Liver (tissue), 9 donors: ENCODE results near the gene RAE1. TPM values are rescaled to one million over a fixed set of nuclear protein-coding genes. Genes with fewer than 3 reads are reported as not detected.

Source experiments
- DNase-seq: peaks from one replicate; pipeline ENCODE4 v3.0.0-alpha.2; 2017; ENCODE audit warnings: low spot score
- H3K27ac ChIP-seq, 2 donors: one replicate each; pipeline ENCODE4 v1.7.0; 2013; ENCODE audit warnings: inconsistent platforms in 2 of 2, low read length in 2 of 2, control low read depth in 1 of 2, low read depth in 1 of 2, mild to moderate bottlenecking in 1 of 2
- H3K27me3 ChIP-seq, 4 donors: one replicate each; pipeline versions ENCODE4 v1.6.1 to v1.7.0; 2013; ENCODE audit warnings: low read length in 3 of 4, inconsistent platforms in 1 of 4, mild to moderate bottlenecking in 1 of 4, moderate library complexity in 1 of 4; ENCODE audit not compliant: control insufficient read depth in 4 of 4, insufficient read depth in 4 of 4
- H3K36me3 ChIP-seq, 4 donors: one replicate each; pipeline versions ENCODE4 v1.6.1 to v1.7.0; 2013; ENCODE audit warnings: low read length in 3 of 4, mild to moderate bottlenecking in 3 of 4, low read depth in 1 of 4, moderate library complexity in 1 of 4; ENCODE audit not compliant: control insufficient read depth in 4 of 4, insufficient read depth in 3 of 4
- H3K4me1 ChIP-seq, 4 donors: one replicate each; pipeline versions ENCODE4 v1.6.1 to v1.7.0; 2013; ENCODE audit warnings: low read length in 3 of 4, mild to moderate bottlenecking in 3 of 4, moderate library complexity in 1 of 4; ENCODE audit not compliant: control insufficient read depth in 4 of 4, insufficient read depth in 4 of 4
- H3K4me3 ChIP-seq, 3 donors: one replicate each; pipeline versions ENCODE4 v1.6.1 to v1.7.0; 2013; ENCODE audit warnings: low read length in 3 of 3, control low read depth in 1 of 3, low read depth in 1 of 3, mild to moderate bottlenecking in 1 of 3
- H3K9ac ChIP-seq, 2 donors: one replicate each; pipeline ENCODE4 v1.7.0; 2013; ENCODE audit warnings: low read length in 2 of 2, mild to moderate bottlenecking in 2 of 2, moderate library complexity in 2 of 2, control low read depth in 1 of 2, low read depth in 1 of 2
- H3K9me3 ChIP-seq, 4 donors: one replicate each; pipeline versions ENCODE4 v1.6.1 to v1.7.0; 2013; ENCODE audit warnings: low read length in 3 of 4; ENCODE audit not compliant: control insufficient read depth in 4 of 4
- ATF3 ChIP-seq: IDR thresholded peaks from 2 replicates; pipeline ENCODE4 v1.6.1; 2016; ENCODE audit warnings: antibody characterized with exemption
- CTCF ChIP-seq: fragments of 150-350 bp; IDR thresholded peaks from 2 replicates; pipeline ENCODE4 v1.5.1; 2017; ENCODE audit warnings: improper control_type of control experiment, low read depth, low read length; ENCODE audit not compliant: missing input control
- EGR1 ChIP-seq, 2 donors: IDR thresholded peaks; 2 replicates each; pipeline ENCODE4 v1.6.1; 2016 to 2018; ENCODE audit warnings: antibody characterized with exemption in 2 of 2, low read depth in 2 of 2
- FOXA1 ChIP-seq: IDR thresholded peaks from 2 replicates; pipeline ENCODE4 v1.6.1; 2016; ENCODE audit warnings: antibody characterized with exemption
- FOXA2 ChIP-seq: IDR thresholded peaks from 2 replicates; pipeline ENCODE4 v1.6.1; 2016; ENCODE audit warnings: antibody characterized with exemption
- GABPA ChIP-seq, 2 donors: IDR thresholded peaks in 1 of 2; conservative IDR thresholded peaks in 1 of 2; 2 replicates each; pipeline ENCODE4 v1.6.1; 2016; ENCODE audit warnings: antibody characterized with exemption in 2 of 2, mild to moderate bottlenecking in 1 of 2, moderate library complexity in 1 of 2
- HNF4A ChIP-seq, 2 donors: conservative IDR thresholded peaks; 2 replicates each; pipeline ENCODE4 v1.6.1; 2016; ENCODE audit warnings: antibody characterized with exemption in 2 of 2, mild to moderate bottlenecking in 2 of 2
- HNF4G ChIP-seq: IDR thresholded peaks from 2 replicates; pipeline ENCODE4 v1.6.1; 2016; ENCODE audit warnings: antibody characterized with exemption
- JUND ChIP-seq, 2 donors: IDR thresholded peaks; 2 replicates each; pipeline ENCODE4 v1.6.1; 2016; ENCODE audit warnings: antibody characterized with exemption in 2 of 2
- MAX ChIP-seq: IDR thresholded peaks from 2 replicates; pipeline ENCODE4 v1.6.1; 2016; ENCODE audit warnings: antibody characterized with exemption
- NR2F2 ChIP-seq: IDR thresholded peaks from 2 replicates; pipeline ENCODE4 v1.6.1; 2016; ENCODE audit warnings: antibody characterized with exemption
- RAD21 ChIP-seq, 2 donors: IDR thresholded peaks; 2 replicates each; pipeline ENCODE4 v1.6.1; 2016; ENCODE audit warnings: antibody characterized with exemption in 2 of 2, mild to moderate bottlenecking in 2 of 2
- REST ChIP-seq: IDR thresholded peaks from 2 replicates; pipeline ENCODE4 v1.6.1; 2016; ENCODE audit warnings: antibody characterized with exemption, mild to moderate bottlenecking
- RXRA ChIP-seq, 2 donors: IDR thresholded peaks; 2 replicates each; pipeline ENCODE4 v1.6.1; 2017 to 2018; ENCODE audit warnings: antibody characterized with exemption in 2 of 2, mild to moderate bottlenecking in 1 of 2
- SP1 ChIP-seq: IDR thresholded peaks from 2 replicates; pipeline ENCODE4 v1.6.1; 2018; ENCODE audit warnings: antibody characterized with exemption, mild to moderate bottlenecking
- TAF1 ChIP-seq: conservative IDR thresholded peaks from 2 replicates; pipeline ENCODE4 v1.6.1; 2016; ENCODE audit warnings: antibody characterized with exemption, mild to moderate bottlenecking
- YY1 ChIP-seq: IDR thresholded peaks from 2 replicates; pipeline ENCODE4 v1.6.1; 2016; ENCODE audit warnings: antibody characterized with exemption, mild to moderate bottlenecking
- WGBS: extraction: QIAGEN DNeasy Blood & Tissue Kit; methylation state at CpG from one replicate; pipeline ENCODE4 v1.1.7; 2013; 5-methylcytosine and 5-hydroxymethylcytosine counted together
- polyA plus RNA-seq, 2 donors: library from polyadenylated mRNA; stranded (reverse) in 1 of 2; unstranded in 1 of 2; fragments of 200-250 nt in 1 of 2; fragments of >200 nt in 1 of 2; fragmentation: Nextera tagmentation in 1 of 2; extraction: Ambion mirVana in 1 of 2; gene quantifications; one replicate each; pipeline versions ENCODE4 v1.2.1 to v1.2.3, GENCODE V29; 2013 to 2015
- total RNA-seq, 2 donors: library from RNA; depleted of rRNA; stranded (reverse); fragments of >200 nt; gene quantifications; one replicate each; pipeline ENCODE4 v1.2.3, GENCODE V29; 2014
- TF ChIP-seq, protein P1 (sequence below): IDR thresholded peaks from 2 replicates; pipeline ENCODE4 v1.6.1; 2016; ENCODE audit warnings: antibody characterized with exemption
- donor health status: healthy.
- donor health status: healthy.
- donor health status: healthy.
- donor health status: healthy.
- donor health status: healthy.

Gene RAE1
- total and polyA plus RNA-seq, 4 donors: 10.0 to 15.5 (median 13.5) TPM

- no peaks in the 10 kb centered on the region for H3K27me3 ChIP-seq
- H3K4me1 ChIP-seq: peaks cover 0 to 8% (median 3%) of the 10 kb centered on the region in 4 donors
- H3K36me3 ChIP-seq: peaks cover 0 to 2% (median under 1%) of the 10 kb centered on the region in 4 donors
- no peak overlapping the region for H3K4me3 ChIP-seq
- DNase-seq: no peak
- 86% methylated on average over 8 of the region's 8 CpGs for WGBS
- H3K27ac ChIP-seq: no peak overlapping the region
- no peaks in the 10 kb centered on the region for H3K9me3 ChIP-seq
- peak overlapping the region in 1 of 2 donors; percentile 41 for H3K9ac ChIP-seq
- no peak for TF ChIP-seq FOXA1
- TF ChIP-seq, protein P1, sequence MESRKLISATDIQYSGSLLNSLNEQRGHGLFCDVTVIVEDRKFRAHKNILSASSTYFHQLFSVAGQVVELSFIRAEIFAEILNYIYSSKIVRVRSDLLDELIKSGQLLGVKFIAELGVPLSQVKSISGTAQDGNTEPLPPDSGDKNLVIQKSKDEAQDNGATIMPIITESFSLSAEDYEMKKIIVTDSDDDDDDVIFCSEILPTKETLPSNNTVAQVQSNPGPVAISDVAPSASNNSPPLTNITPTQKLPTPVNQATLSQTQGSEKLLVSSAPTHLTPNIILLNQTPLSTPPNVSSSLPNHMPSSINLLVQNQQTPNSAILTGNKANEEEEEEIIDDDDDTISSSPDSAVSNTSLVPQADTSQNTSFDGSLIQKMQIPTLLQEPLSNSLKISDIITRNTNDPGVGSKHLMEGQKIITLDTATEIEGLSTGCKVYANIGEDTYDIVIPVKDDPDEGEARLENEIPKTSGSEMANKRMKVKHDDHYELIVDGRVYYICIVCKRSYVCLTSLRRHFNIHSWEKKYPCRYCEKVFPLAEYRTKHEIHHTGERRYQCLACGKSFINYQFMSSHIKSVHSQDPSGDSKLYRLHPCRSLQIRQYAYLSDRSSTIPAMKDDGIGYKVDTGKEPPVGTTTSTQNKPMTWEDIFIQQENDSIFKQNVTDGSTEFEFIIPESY: no peak
- TF ChIP-seq NR2F2: no peak
- TF ChIP-seq FOXA2: no peak
- TF ChIP-seq JUND (IDR thresholded peaks at IDR 0.05): no peak
- TF ChIP-seq REST: no peak
- TF ChIP-seq HNF4G: no peak
- no peak for TF ChIP-seq RXRA (IDR thresholded peaks at IDR 0.05)
- TF ChIP-seq ATF3: no peak
- TF ChIP-seq YY1: no peak
- no peak for TF ChIP-seq TAF1
- no peak for TF ChIP-seq MAX
- no peak for TF ChIP-seq RAD21 (IDR thresholded peaks at IDR 0.05)
- TF ChIP-seq EGR1 (IDR thresholded peaks at IDR 0.05; ENCODE audit: low read depth in 2 of 2): no peak
- no peak for TF ChIP-seq HNF4A (conservative IDR thresholded peaks at IDR 0.05)
- TF ChIP-seq SP1: no peak
These were observed 33.4 kb downstream of the RAE1 start for GRCh38 chr20:57384486-57384885.

- Histone ChIP-seq H3K4me1 (peaks cover 0 to 15% (median 7%) of the 10 kb centered on the region in 4 donors), H3K9me3 (no peaks in the 10 kb centered on the region), H3K9ac (peak overlapping the region in 1 of 2 donors; percentile 41), H3K4me3 (no peak overlapping the region), H3K36me3 (peaks cover 0 to 2% (median under 1%) of the 10 kb centered on the region in 4 donors), H3K27ac (no peak overlapping the region), H3K27me3 (no peaks in the 10 kb centered on the region)
- DNase-seq: no peak
- TF ChIP-seq ATF3: no peak
- TF ChIP-seq YY1: no peak
- TF ChIP-seq RAD21 (IDR thresholded peaks at IDR 0.05): no peak
- no peak for TF ChIP-seq HNF4A (conservative IDR thresholded peaks at IDR 0.05)
- TF ChIP-seq TAF1: no peak
- TF ChIP-seq RXRA (IDR thresholded peaks at IDR 0.05): no peak
- no peak for TF ChIP-seq FOXA2
- no peak for TF ChIP-seq CTCF
- no peak for TF ChIP-seq NR2F2
- TF ChIP-seq GABPA (IDR thresholded peaks at IDR 0.05 in 1 of 2, conservative IDR thresholded peaks at IDR 0.05 in 1 of 2): no peak
- TF ChIP-seq HNF4G: no peak
- TF ChIP-seq MAX: no peak
- TF ChIP-seq, protein P1: no peak
- no peak for TF ChIP-seq SP1
- WGBS: 86% methylated on average over 29 of the region's 29 CpGs
These were observed 34.1 kb downstream of the RAE1 start for GRCh38 chr20:57384953-57385761.
